H7 (cell line): Measurements from ENCODE around the gene RNF25. TPM values are rescaled to one million over a fixed set of nuclear protein-coding genes. Genes with fewer than 3 reads are reported as not detected.

Experiments used
- DNase-seq: peaks from one replicate; pipeline ENCODE4 v3.0.0; 2012
- H3K27me3 ChIP-seq: 2 replicates; pipeline ENCODE4 v1.6.0; 2011; ENCODE audit warnings: mild to moderate bottlenecking, low read length; ENCODE audit not compliant: control insufficient read depth, insufficient read depth
- H3K36me3 ChIP-seq: replicated peaks from 2 replicates; pipeline ENCODE4 v1.5.1; 2011; ENCODE audit warnings: low read length; ENCODE audit not compliant: control insufficient read depth, insufficient read depth
- H3K4me3 ChIP-seq: 2 replicates; pipeline ENCODE4 v1.5.1; 2011; ENCODE audit warnings: low read depth, mild to moderate bottlenecking, control low read depth, low read length, moderate library complexity; ENCODE audit not compliant: insufficient read depth
- total RNA-seq: library from RNA; depleted of rRNA; stranded (reverse); fragments of >200 nt; shearing (Covaris generic); gene quantifications from 2 replicates; pipeline ENCODE4 v1.2.3, GENCODE V29; 2014; rRNA removed

RNF25 gene
- 40.6 and 55.5 TPM in 2 replicates for total RNA-seq

GRCh38 chr2:218671654-218672566 lies at the start of gene RNF25, which contains the start of gene STK36:
TSS of gene RNF25 (minus strand) at chr2:218672002. CDS start at chr2:218671970, 32 bp downstream.
TSS of gene STK36 (plus strand) at chr2:218672086. CDS start at chr2:218672830, 744 bp downstream.
- Histone ChIP-seq H3K4me3 (peak within 1 kb of the TSS; percentile 93), H3K36me3 (peaks cover 8% of the 10 kb centered on the region), H3K27me3 (no peaks in the 10 kb centered on the region)
- DNase-seq, result peak; percentile 96

GRCh38 chr2:218721488-218721887 lies 49.7 kb upstream of the RNF25 start:
- no peaks in the 10 kb centered on the region for H3K27me3 ChIP-seq
- no peak overlapping the region for H3K4me3 ChIP-seq
- no peaks in the 10 kb centered on the region; the same call in 1 of the 2 replicates for H3K36me3 ChIP-seq
- DNase-seq, result no peak

- Histone ChIP-seq H3K36me3 (peaks cover 2% of the 10 kb centered on the region), H3K27me3 (no peaks in the 10 kb centered on the region)
- DNase-seq, result no peak
Observed at GRCh38 chr2:218720048-218721041, 48.5 kb upstream of the RNF25 start.

GRCh38 chr2:218719457-218719856 lies 47.7 kb upstream of the RNF25 start:
- Histone ChIP-seq H3K27me3 (no peaks in the 10 kb centered on the region), H3K4me3 (no peak overlapping the region), H3K36me3 (peaks cover 2% of the 10 kb centered on the region)
- no peak for DNase-seq

More at GRCh38 chr2:218720048-218721041, 48.5 kb upstream of the RNF25 start:
- H3K4me3 ChIP-seq, result no peak overlapping the region

- Histone ChIP-seq H3K36me3 (peaks cover 2% of the 10 kb centered on the region), H3K27me3 (no peaks in the 10 kb centered on the region), H3K4me3 (no peak overlapping the region)
- DNase-seq, result no peak
Observed at GRCh38 chr2:218718058-218718457, 46.3 kb upstream of the RNF25 start.

GRCh38 chr2:218717262-218717661 lies 45.5 kb upstream of the RNF25 start:
- Histone ChIP-seq H3K36me3 (peaks cover 2% of the 10 kb centered on the region), H3K4me3 (no peak overlapping the region), H3K27me3 (no peaks in the 10 kb centered on the region)
- DNase-seq, result no peak

GRCh38 chr2:218716070-218716469 lies 44.3 kb upstream of the RNF25 start:
- H3K4me3 ChIP-seq, result no peak overlapping the region
- DNase-seq, result no peak
- H3K27me3 ChIP-seq, result no peaks in the 10 kb centered on the region
- H3K36me3 ChIP-seq, result peaks cover 2% of the 10 kb centered on the region

- Histone ChIP-seq H3K4me3 (no peak overlapping the region), H3K36me3 (peaks cover 2% of the 10 kb centered on the region), H3K27me3 (no peaks in the 10 kb centered on the region)
- DNase-seq, result no peak
Observed at GRCh38 chr2:218713922-218714321, 42.1 kb upstream of the RNF25 start.

- no peak for DNase-seq
- H3K27me3 ChIP-seq, result no peaks in the 10 kb centered on the region
- peaks cover 2% of the 10 kb centered on the region for H3K36me3 ChIP-seq
- H3K4me3 ChIP-seq, result peak overlapping the region; percentile 99
Observed at GRCh38 chr2:218711550-218711929, 39.7 kb upstream of the RNF25 start.

GRCh38 chr2:218710687-218711549 lies 39.1 kb upstream of the RNF25 start, which contains the start of gene TTLL4:
TSS of gene TTLL4 (plus strand) at chr2:218710835. CDS start at chr2:218737677, 26,842 bp downstream.
- Histone ChIP-seq H3K27me3 (no peaks in the 10 kb centered on the region), H3K36me3 (peaks cover 2% of the 10 kb centered on the region), H3K4me3 (peak within 1 kb of the TSS; percentile 99)
- peak; percentile 99 for DNase-seq

GRCh38 chr2:218710334-218710686 lies 38.5 kb upstream of the RNF25 start:
- Histone ChIP-seq H3K27me3 (no peaks in the 10 kb centered on the region), H3K36me3 (no peaks in the 10 kb centered on the region), H3K4me3 (peak overlapping the region; percentile 25)
- no peak for DNase-seq

- DNase-seq, result no peak
- H3K27me3 ChIP-seq, result no peaks in the 10 kb centered on the region
- H3K4me3 ChIP-seq, result no peak overlapping the region
- H3K36me3 ChIP-seq, result no peaks in the 10 kb centered on the region
Observed at GRCh38 chr2:218709908-218710307, 38.1 kb upstream of the RNF25 start.

- DNase-seq, result no peak
- Histone ChIP-seq H3K27me3 (no peaks in the 10 kb centered on the region), H3K36me3 (no peaks in the 10 kb centered on the region), H3K4me3 (no peak overlapping the region)
Observed at GRCh38 chr2:218708086-218708485, 36.3 kb upstream of the RNF25 start.

GRCh38 chr2:218703341-218703740 lies 31.5 kb upstream of the RNF25 start:
- peaks cover 2% of the 10 kb centered on the region for H3K36me3 ChIP-seq

More at GRCh38 chr2:218703341-218703740, 31.5 kb upstream of the RNF25 start:
- DNase-seq, result no peak
- Histone ChIP-seq H3K4me3 (no peak overlapping the region), H3K27me3 (no peaks in the 10 kb centered on the region)
